Neural cell (in vitro differentiated cells): Measurements from ENCODE around the gene KRT33A. TPM values are rescaled to one million over a fixed set of nuclear protein-coding genes. Genes with fewer than 3 reads are reported as not detected.

ENCODE experiments used
- H2AFZ ChIP-seq: fragments of 200-600, 300-800 bp; sonication (generic), shearing (Covaris generic); 2 replicates; pipeline ENCODE4 v1.6.0; 2014; ENCODE audit warnings: low read depth, mild to moderate bottlenecking, antibody characterized with exemption, low read length, moderate library complexity
- H3F3A ChIP-seq: fragments of 200-600 bp; shearing (Covaris generic); 2 replicates; pipeline ENCODE4 v1.6.1; 2016; ENCODE audit warnings: mild to moderate bottlenecking, moderate library complexity, mixed read lengths, antibody characterized with exemption, low read length; ENCODE audit not compliant: insufficient read depth, poor library complexity, severe bottlenecking
- H3K27ac ChIP-seq: fragments of 200-600, 300-800 bp; sonication (generic), shearing (Covaris generic); 2 replicates; pipeline ENCODE4 v1.5.1; 2014; ENCODE audit warnings: mild to moderate bottlenecking, low read length, moderate library complexity
- H3K27me3 ChIP-seq: fragments of 300-800, 200-600 bp; sonication (generic), shearing (Covaris generic); 2 replicates; pipeline ENCODE4 v1.6.0; 2014; ENCODE audit warnings: mild to moderate bottlenecking, low read depth, low read length, moderate library complexity; ENCODE audit not compliant: insufficient read depth
- H3K36me3 ChIP-seq: fragments of 300-800, 200-600 bp; sonication (generic), shearing (Covaris generic); 2 replicates; pipeline ENCODE4 v1.5.1; 2014; ENCODE audit warnings: mild to moderate bottlenecking, antibody characterized with exemption, low read length, moderate library complexity; ENCODE audit not compliant: insufficient read depth
- H3K4me2 ChIP-seq: fragments of 300-800, 200-600 bp; sonication (generic), shearing (Covaris generic); 2 replicates; pipeline ENCODE4 v1.6.0; 2014; ENCODE audit warnings: mild to moderate bottlenecking, low read length
- H3K4me3 ChIP-seq: fragments of 300-800, 200-600 bp; sonication (generic), shearing (Covaris generic); 2 replicates; pipeline ENCODE4 v1.5.1; 2014; ENCODE audit warnings: mild to moderate bottlenecking, low read length, moderate library complexity
- H3K79me2 ChIP-seq: fragments of 200-600 bp; shearing (Covaris generic); replicated peaks from 2 replicates; pipeline ENCODE4 v1.6.0; 2014; ENCODE audit warnings: mild to moderate bottlenecking, low read length, moderate library complexity; ENCODE audit not compliant: insufficient read depth
- H3K9ac ChIP-seq: fragments of 300-800, 200-600 bp; sonication (generic), shearing (Covaris generic); 2 replicates; pipeline ENCODE4 v1.6.1; 2016; ENCODE audit warnings: mild to moderate bottlenecking, low read length, mixed read lengths
- H3K9me2 ChIP-seq: fragments of 200-600 bp; shearing (Covaris generic); 2 replicates; pipeline ENCODE4 v1.6.1; 2016; ENCODE audit warnings: mild to moderate bottlenecking, low read length, mixed read lengths; ENCODE audit not compliant: insufficient read depth
- H3K9me3 ChIP-seq: fragments of 200-600, 300-800 bp; sonication (generic), shearing (Covaris generic); 2 replicates; pipeline ENCODE4 v1.6.1; 2016; ENCODE audit warnings: mild to moderate bottlenecking, mixed run types, low read length, moderate library complexity, mixed read lengths
- H4K20me1 ChIP-seq: fragments of 200-600 bp; shearing (Covaris generic); 2 replicates; pipeline ENCODE4 v1.6.1; 2016; ENCODE audit warnings: mild to moderate bottlenecking, mixed run types; ENCODE audit not compliant: insufficient read depth
- CTCF ChIP-seq: fragments of 450-650 bp; IDR thresholded peaks from 2 replicates; pipeline ENCODE4 v1.5.1; 2014; ENCODE audit warnings: antibody characterized with exemption, mild to moderate bottlenecking, moderate library complexity; ENCODE audit not compliant: poor library complexity, severe bottlenecking
- EP300 ChIP-seq: fragments of 450-650 bp; conservative IDR thresholded peaks from 2 replicates; pipeline ENCODE4 v1.6.1; 2014; ENCODE audit warnings: antibody characterized with exemption, mild to moderate bottlenecking, moderate library complexity; ENCODE audit not compliant: poor library complexity, severe bottlenecking
- EZH2 ChIP-seq: fragments of 200-600, 300-800 bp; shearing (Covaris generic), sonication (generic); IDR thresholded peaks from 2 replicates; pipeline ENCODE4 v1.6.1; 2014; ENCODE audit warnings: antibody characterized with exemption, low read length, borderline replicate concordance, mild to moderate bottlenecking; ENCODE audit not compliant: insufficient read depth, poor library complexity, severe bottlenecking
- MXI1 ChIP-seq: fragments of 450-650 bp; conservative IDR thresholded peaks from 2 replicates; pipeline ENCODE4 v1.6.1; 2014; ENCODE audit warnings: antibody characterized with exemption, mild to moderate bottlenecking; ENCODE audit not compliant: poor library complexity, severe bottlenecking
- POLR2AphosphoS5 ChIP-seq: IDR thresholded peaks from 2 replicates; pipeline ENCODE4 v1.6.1; 2012
- RAD21 ChIP-seq: fragments of 450-650 bp; conservative IDR thresholded peaks from 2 replicates; pipeline ENCODE4 v1.6.1; 2014; ENCODE audit warnings: antibody characterized with exemption, mild to moderate bottlenecking, moderate library complexity
- REST ChIP-seq: IDR thresholded peaks from 2 replicates; pipeline ENCODE4 v1.6.1; 2012; ENCODE audit warnings: borderline replicate concordance
- SMC3 ChIP-seq: fragments of 450-650 bp; conservative IDR thresholded peaks from 2 replicates; pipeline ENCODE4 v1.6.1; 2014; ENCODE audit warnings: antibody characterized with exemption, mild to moderate bottlenecking, moderate library complexity; ENCODE audit not compliant: poor library complexity
- TAF1 ChIP-seq: IDR thresholded peaks from 2 replicates; pipeline ENCODE4 v1.6.1; 2012; ENCODE audit warnings: low read depth
- polyA plus RNA-seq: library from polyadenylated mRNA; depleted of rRNA; stranded (reverse); fragments of >200 nt; gene quantifications from 2 replicates; pipeline ENCODE4 v1.2.3, GENCODE V29; 2014

Gene KRT33A
- polyA plus RNA-seq, 1 donor from 2014 or later = not detected

- no peak within 1 kb of the TSS for H3K9ac ChIP-seq
- H2AFZ ChIP-seq = no peak within 1 kb of the TSS
- H4K20me1 ChIP-seq = no peaks in the 10 kb centered on the region
- H3F3A ChIP-seq = no peaks in the 10 kb centered on the region
- H3K36me3 ChIP-seq = no peaks in the 10 kb centered on the region
- no peaks in the 10 kb centered on the region for H3K79me2 ChIP-seq
- no peak for TF ChIP-seq CTCF
- TF ChIP-seq RAD21 = no peak
- no peak within 1 kb of the TSS for H3K27ac ChIP-seq
- no peaks in the 10 kb centered on the region for H3K27me3 ChIP-seq
- no peak within 1 kb of the TSS for H3K4me3 ChIP-seq
- H3K9me3 ChIP-seq = no peaks in the 10 kb centered on the region
- H3K9me2 ChIP-seq = no peaks in the 10 kb centered on the region
- no peak within 1 kb of the TSS for H3K4me2 ChIP-seq
Observed at GRCh38 chr17:41308918-41309359, 41.7 kb downstream of the KRT33A start, which contains the start of gene KRTAP16-1. Gene KRTAP16-1 (minus strand): TSS chr17:41309309. CDS start chr17:41309253, 56 bp downstream.

- no peak overlapping the region for H3K4me2 ChIP-seq
- H3K4me3 ChIP-seq = no peak overlapping the region
- no peaks in the 10 kb centered on the region for H4K20me1 ChIP-seq
- H3F3A ChIP-seq = no peaks in the 10 kb centered on the region
- H2AFZ ChIP-seq = no peak overlapping the region
- no peaks in the 10 kb centered on the region for H3K36me3 ChIP-seq
- H3K27me3 ChIP-seq = no peaks in the 10 kb centered on the region
- H3K79me2 ChIP-seq = no peaks in the 10 kb centered on the region
- TF ChIP-seq TAF1 (no peak), RAD21 (no peak), POLR2AphosphoS5 (no peak), MXI1 (no peak), SMC3 (no peak), EZH2 (no peak), REST (no peak), EP300 (no peak), CTCF (no peak)
- H3K9me2 ChIP-seq = no peaks in the 10 kb centered on the region
- no peaks in the 10 kb centered on the region for H3K9me3 ChIP-seq
- H3K9ac ChIP-seq = no peak overlapping the region
- H3K27ac ChIP-seq = no peak overlapping the region
Observed at GRCh38 chr17:41308251-41308917, 42.2 kb downstream of the KRT33A start.
